Common myeloid progenitor, CD34-positive (primary cell): ENCODE results near the gene FAM187B.

Experiments
- CTCF ChIA-PET: fragments of 350-600 bp; sonication (Branson Sonifier 250); formaldehyde crosslinking; loops from one replicate; lab custom pipeline; 2021; ENCODE audit warnings: antibody characterized with exemption; lab: Charles Lee
- POLR2A ChIA-PET: fragments of 350-600 bp; sonication (Branson Sonifier 250); formaldehyde crosslinking; loops from one replicate; lab custom pipeline; 2021; ENCODE audit warnings: antibody characterized with exemption; lab: Charles Lee
- DNase-seq, 3 donors: peaks; one replicate each; pipeline versions ENCODE4 v3.0.0 to v3.0.0-alpha.2; 2013
- H3K27ac ChIP-seq, 2 experiments: 1 replicate in 1 of 2; 2 replicates in 1 of 2; pipeline ENCODE4 v1.7.0; 2013; ENCODE audit warnings: inconsistent platforms in 2 of 2, low read length in 2 of 2, mild to moderate bottlenecking in 2 of 2, low read depth in 1 of 2, moderate library complexity in 1 of 2; ENCODE audit not compliant: severe bottlenecking in 2 of 2, insufficient read depth in 1 of 2, poor library complexity in 1 of 2
- H3K27me3 ChIP-seq, 5 experiments: replicated peaks in 2 of 5; 1 replicate in 3 of 5; 2 replicates in 2 of 5; pipeline versions ENCODE4 v1.6.1 to v1.7.0; 2013; ENCODE audit warnings: low read length in 4 of 5, mild to moderate bottlenecking in 2 of 5, moderate library complexity in 2 of 5, inconsistent platforms in 1 of 5; ENCODE audit not compliant: insufficient read depth in 5 of 5, control insufficient read depth in 4 of 5
- H3K36me3 ChIP-seq, 4 experiments: 1 replicate in 2 of 4; 2 replicates in 2 of 4; pipeline versions ENCODE4 v1.6.1 to v1.7.0; 2013; ENCODE audit warnings: low read length in 3 of 4, control low read depth in 1 of 4, mild to moderate bottlenecking in 1 of 4; ENCODE audit not compliant: control insufficient read depth in 4 of 4, insufficient read depth in 4 of 4
- H3K4me1 ChIP-seq, 4 experiments: 1 replicate in 3 of 4; 2 replicates in 1 of 4; pipeline versions ENCODE4 v1.6.1 to v1.7.1; 2013; ENCODE audit warnings: low read length in 3 of 4, mild to moderate bottlenecking in 3 of 4, control low read depth in 1 of 4, inconsistent platforms in 1 of 4, moderate library complexity in 1 of 4; ENCODE audit not compliant: control insufficient read depth in 4 of 4, insufficient read depth in 4 of 4; ENCODE audit errors: control extremely low read depth in 1 of 4
- H3K4me3 ChIP-seq, 7 experiments: 1 replicate in 4 of 7; 2 replicates in 3 of 7; pipeline versions ENCODE4 v1.5.1 to v1.7.0; 2013; ENCODE audit warnings: mild to moderate bottlenecking in 7 of 7, low read length in 6 of 7, moderate library complexity in 6 of 7, inconsistent platforms in 2 of 7, low read depth in 2 of 7, control low read depth in 1 of 7; ENCODE audit not compliant: insufficient read depth in 4 of 7, control insufficient read depth in 1 of 7; ENCODE audit errors: extremely low read depth in 1 of 7
- H3K9me3 ChIP-seq, 5 experiments: 1 replicate in 4 of 5; 2 replicates in 1 of 5; pipeline versions ENCODE4 v1.6.1 to v1.7.1; 2013; ENCODE audit warnings: low read length in 4 of 5, mild to moderate bottlenecking in 2 of 5, inconsistent platforms in 1 of 5, low read depth in 1 of 5, moderate library complexity in 1 of 5; ENCODE audit not compliant: control insufficient read depth in 4 of 5, insufficient read depth in 2 of 5; ENCODE audit errors: control extremely low read depth in 1 of 5
- WGBS: methylation state at CpG from one replicate; pipeline ENCODE4 v1.1.5; 2013; ENCODE audit not compliant: insufficient coverage; 5-methylcytosine and 5-hydroxymethylcytosine counted together

FAM187B gene

DNA sequence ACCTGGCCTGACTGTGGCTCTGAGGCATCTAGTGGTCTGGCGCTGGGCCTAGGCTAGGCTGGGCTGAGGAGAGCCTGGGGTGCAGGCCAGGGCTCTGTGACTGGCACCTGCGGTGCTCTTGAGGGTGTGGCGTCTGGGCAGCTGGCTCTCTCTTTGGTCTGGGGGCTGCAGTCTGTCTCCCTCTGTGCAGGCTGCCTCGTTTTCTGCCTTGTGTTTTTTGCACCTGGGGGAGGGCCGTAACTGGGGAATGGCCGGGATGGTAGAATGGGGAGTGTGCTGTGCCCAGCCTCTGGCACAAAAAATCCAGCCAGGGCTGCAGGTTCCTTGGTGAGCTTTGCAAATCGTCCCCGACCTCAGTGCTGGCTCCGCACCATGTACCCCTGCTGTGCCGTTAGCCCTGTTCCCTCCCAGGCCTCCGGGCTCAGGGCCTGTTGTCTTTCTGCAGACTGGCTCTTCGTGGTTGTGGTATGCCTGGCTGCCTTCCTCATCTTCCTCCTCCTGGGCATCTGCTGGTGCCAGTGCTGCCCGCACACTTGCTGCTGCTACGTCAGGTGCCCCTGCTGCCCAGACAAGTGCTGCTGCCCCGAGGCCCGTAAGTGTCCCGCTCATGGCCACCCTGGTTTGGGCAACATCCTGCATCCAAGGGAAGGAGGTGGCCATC is 33.7 kb upstream of the FAM187B start:
- peaks cover 0 to 7% (median 4%) of the 10 kb centered on the region in 4 experiments for H3K36me3 ChIP-seq
- no peak overlapping the region for H3K27ac ChIP-seq
- no peaks in the 10 kb centered on the region for H3K27me3 ChIP-seq
- no peak for DNase-seq
- 78% methylated on average over 15 of the region's 17 CpGs for WGBS
- CTCF ChIA-PET: interaction anchor here (1.2 to 2.8 kb wide), 2 partner anchors 12 to 125 kb away, joined by 3 to 8 read pairs; no protein-coding TSS in a partner anchor
- peaks cover 16 to 52% (median 38%) of the 10 kb centered on the region in 4 experiments for H3K4me1 ChIP-seq
- no peak overlapping the region for H3K4me3 ChIP-seq
- H3K9me3 ChIP-seq: no peaks in the 10 kb centered on the region
- POLR2A ChIA-PET: no interaction called here

GRCh38 chr19:35261356-35262100 is 33.0 kb upstream of the FAM187B start:
- no peak overlapping the region for H3K4me3 ChIP-seq
- no peaks in the 10 kb centered on the region for H3K9me3 ChIP-seq
- DNase-seq: no peak
- no peak overlapping the region for H3K27ac ChIP-seq
- peaks cover 16 to 45% (median 33%) of the 10 kb centered on the region in 4 experiments for H3K4me1 ChIP-seq
- POLR2A ChIA-PET: no interaction called here
- CTCF ChIA-PET: interaction anchor here (1.2 to 2.8 kb wide), 2 partner anchors 11 to 124 kb away, joined by 3 to 8 read pairs; no protein-coding TSS in a partner anchor
- WGBS: 97% methylated on average over 9 of the region's 12 CpGs
- no peaks in the 10 kb centered on the region for H3K27me3 ChIP-seq
- peaks cover 0 to 5% (median 4%) of the 10 kb centered on the region in 4 experiments for H3K36me3 ChIP-seq

DNA sequence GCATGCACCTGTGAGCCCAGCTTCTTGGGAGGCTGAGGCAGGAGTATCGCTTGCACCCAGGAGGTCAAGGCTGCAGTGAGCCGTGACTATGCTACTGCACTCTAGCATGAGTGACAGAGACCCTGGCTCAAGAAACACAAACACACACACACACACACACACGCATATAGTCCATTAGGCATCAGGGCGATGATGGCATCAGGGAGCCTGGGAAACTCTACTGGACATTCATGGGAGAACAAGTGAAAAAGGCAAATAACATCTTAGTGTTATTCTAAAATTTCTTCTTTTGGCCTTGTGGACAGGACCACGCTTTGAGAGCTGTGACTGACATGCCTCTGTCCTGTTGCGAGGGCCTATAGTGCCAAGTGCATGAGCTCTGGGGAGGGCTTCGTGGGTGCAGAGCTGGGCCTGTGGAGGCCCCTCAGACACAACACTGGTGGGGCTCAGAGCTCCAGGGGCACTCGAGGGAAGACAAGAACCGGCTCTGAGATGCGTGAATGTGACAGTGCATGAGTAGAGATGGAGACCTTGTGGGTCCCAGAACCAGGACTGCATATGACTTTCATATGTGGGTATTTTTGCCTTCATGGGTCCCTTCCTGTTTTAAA is 32.3 kb upstream of the FAM187B start:
- no peaks in the 10 kb centered on the region for H3K27me3 ChIP-seq
- ChIA-PET POLR2A (no interaction called here), CTCF (interaction anchor here (1.2 to 2.8 kb wide), 2 partner anchors 10 to 124 kb away, joined by 3 to 8 read pairs; no protein-coding TSS in a partner anchor)
- WGBS: 95% methylated on average over 10 of the region's 10 CpGs
- peaks cover 16 to 38% (median 28%) of the 10 kb centered on the region in 4 experiments for H3K4me1 ChIP-seq
- H3K27ac ChIP-seq: no peak overlapping the region
- no peak for DNase-seq
- no peaks in the 10 kb centered on the region for H3K9me3 ChIP-seq
- H3K36me3 ChIP-seq: peaks cover 0 to 5% (median 1%) of the 10 kb centered on the region in 4 experiments
- no peak overlapping the region for H3K4me3 ChIP-seq

- ChIA-PET CTCF (interaction anchor here (1.1 to 3.0 kb wide), 5 partner anchors 8 to 108 kb away, joined by 3 to 8 read pairs (median 3); partner anchors contain the start of gene USF2), POLR2A (no interaction called here)
- peaks cover 0 to 14% (median 11%) of the 10 kb centered on the region in 4 experiments for H3K4me1 ChIP-seq
- H3K9me3 ChIP-seq: no peaks in the 10 kb centered on the region
- 93% methylated on average over 9 of the region's 9 CpGs for WGBS
- DNase-seq: no peak
- H3K4me3 ChIP-seq: no peak overlapping the region
- H3K27ac ChIP-seq: no peak overlapping the region
- H3K27me3 ChIP-seq: no peaks in the 10 kb centered on the region
- peaks cover 0 to 12% (median 0%) of the 10 kb centered on the region in 4 experiments for H3K36me3 ChIP-seq
Measured at GRCh38 chr19:35257113-35257461, 28.5 kb upstream of the FAM187B start.

GRCh38 chr19:35256566-35256965 is 28.0 kb upstream of the FAM187B start:
- Histone ChIP-seq H3K36me3 (peaks cover 0 to 12% (median 0%) of the 10 kb centered on the region in 4 experiments), H3K4me1 (peaks cover 0 to 11% (median 8%) of the 10 kb centered on the region in 4 experiments), H3K27me3 (no peaks in the 10 kb centered on the region), H3K27ac (no peak overlapping the region), H3K4me3 (no peak overlapping the region), H3K9me3 (no peaks in the 10 kb centered on the region)
- no peak for DNase-seq
- ChIA-PET CTCF (interaction anchor here (1.2 to 3.0 kb wide), 4 partner anchors 9 to 107 kb away, joined by 3 to 8 read pairs (median 4); no protein-coding TSS in a partner anchor), POLR2A (no interaction called here)
- 75% methylated on average over 1 of the region's 2 CpGs for WGBS

DNA sequence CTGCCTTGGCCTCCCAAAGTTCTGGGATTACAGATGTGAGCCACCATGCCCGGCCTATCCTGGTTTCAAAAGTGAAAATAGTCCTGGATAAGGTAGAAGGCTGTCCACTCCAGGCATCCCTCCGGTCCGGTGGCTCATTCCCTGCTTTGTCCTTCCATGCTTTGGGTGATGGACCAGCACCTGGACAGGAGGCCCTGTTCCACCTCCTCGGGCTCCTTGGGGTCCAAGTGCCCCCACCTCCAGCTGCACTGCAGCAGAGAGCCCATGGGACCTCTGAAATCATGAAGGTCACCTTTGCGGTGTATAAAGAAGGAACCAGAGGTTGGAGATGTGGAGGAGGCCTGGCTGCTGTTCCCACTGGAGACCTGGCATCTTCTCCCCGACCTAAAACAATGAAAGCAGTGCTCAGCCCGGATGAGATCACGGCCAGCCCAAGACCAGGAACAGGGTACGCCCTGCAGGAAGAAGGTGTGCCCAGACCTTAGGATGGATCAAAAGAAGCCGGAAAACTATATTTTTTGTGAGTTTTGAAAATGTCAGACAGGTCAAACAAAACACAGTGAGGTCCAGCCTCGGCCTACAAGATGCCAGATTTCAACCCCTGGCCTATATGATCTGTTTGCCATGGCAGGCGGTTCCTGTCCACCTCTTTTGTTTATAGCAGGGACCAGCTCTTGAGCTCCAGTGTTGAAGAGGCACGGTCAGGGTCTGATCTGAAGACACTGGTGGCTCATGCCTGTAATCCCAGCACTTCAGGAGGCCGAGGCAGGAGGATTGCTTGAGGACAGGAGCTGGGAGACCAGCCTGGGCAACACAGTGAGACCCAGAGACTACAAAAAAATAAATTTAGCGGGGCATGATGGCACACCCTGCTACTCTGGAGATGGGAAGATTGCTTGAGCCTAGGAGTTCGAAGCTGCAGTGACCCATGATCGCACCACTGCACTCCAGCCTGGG is 26.1 kb upstream of the FAM187B start:
- DNase-seq: no peak
- POLR2A ChIA-PET: no interaction called here
- 98% methylated on average over 14 of the region's 17 CpGs for WGBS
- Histone ChIP-seq H3K4me3 (no peak overlapping the region), H3K4me1 (peaks cover 0 to 10% (median 6%) of the 10 kb centered on the region in 4 experiments), H3K9me3 (no peaks in the 10 kb centered on the region), H3K27me3 (peaks cover 0 to 9% (median 1%) of the 10 kb centered on the region in 5 experiments), H3K36me3 (peaks cover 0 to 9% (median 0%) of the 10 kb centered on the region in 4 experiments), H3K27ac (no peak overlapping the region)
- CTCF ChIA-PET: interaction anchor here (1.1 to 3.0 kb wide), 3 partner anchors 9 to 101 kb away, joined by 3 to 10 read pairs (median 8); no protein-coding TSS in a partner anchor
